OCI-LY7 (cell line): ENCODE measurements around the gene TMEM266. TPM values are rescaled to one million over a fixed set of nuclear protein-coding genes. Genes with fewer than 3 reads are reported as not detected.

Experiments
- BruUV-seq: library from RNA; stranded (reverse); fragments of 400-500 nt; replicated peaks from 2 replicates; lab custom pipeline; 2021; lab: Mats Ljungman, UMichigan
- CTCF ChIA-PET: fragments of 300-600 bp; sonication (Branson Sonifier 250); formaldehyde crosslinking; loops from one replicate; lab custom pipeline; 2022; ENCODE audit warnings: antibody characterized with exemption; ENCODE audit not compliant: unreplicated experiment; lab: Charles Lee
- POLR2A ChIA-PET: fragments of 300-600 bp; sonication (Branson Sonifier 250); formaldehyde crosslinking; loops from one replicate; lab custom pipeline; 2022; ENCODE audit warnings: antibody characterized with exemption; lab: Charles Lee
- DNase-seq: peaks from one replicate; pipeline ENCODE4 v3.0.0-alpha.2; 2015; ENCODE audit warnings: low spot score
- H2AFZ ChIP-seq: fragments of 200-600 bp; sonication (generic), shearing (Covaris generic); 2 replicates; pipeline ENCODE4 v1.6.1; 2014; ENCODE audit warnings: mild to moderate bottlenecking, antibody characterized with exemption, low read length, moderate library complexity
- H3K27ac ChIP-seq: fragments of 200-600 bp; sonication (generic); 2 replicates; pipeline ENCODE4 v1.5.1; 2014; ENCODE audit warnings: mixed run types, low read depth, mild to moderate bottlenecking, moderate library complexity, low read length, inconsistent platforms; ENCODE audit not compliant: poor library complexity, severe bottlenecking
- H3K36me3 ChIP-seq: fragments of 200-600 bp; sonication (generic); 2 replicates; pipeline ENCODE4 v1.6.1; 2014; ENCODE audit warnings: mild to moderate bottlenecking, antibody characterized with exemption, low read length, moderate library complexity, mixed read lengths; ENCODE audit not compliant: insufficient read depth
- H3K4me1 ChIP-seq: fragments of 200-600 bp; sonication (generic); 2 replicates; pipeline ENCODE4 v1.5.1; 2014; ENCODE audit warnings: mild to moderate bottlenecking, low read length; ENCODE audit not compliant: insufficient read depth, poor library complexity, severe bottlenecking
- H3K4me2 ChIP-seq: fragments of 200-600 bp; sonication (generic); 2 replicates; pipeline ENCODE4 v1.6.1; 2014; ENCODE audit warnings: mild to moderate bottlenecking, low read length
- H3K4me3 ChIP-seq: fragments of 200-600 bp; sonication (generic); 2 replicates; pipeline ENCODE4 v1.5.1; 2014; ENCODE audit warnings: mild to moderate bottlenecking, low read depth, low read length; ENCODE audit not compliant: poor library complexity, severe bottlenecking
- H3K79me2 ChIP-seq: fragments of 200-600 bp; sonication (generic); 2 replicates; pipeline ENCODE4 v1.6.1; 2016; ENCODE audit warnings: low read depth, mild to moderate bottlenecking, low read length, moderate library complexity, mixed read lengths; ENCODE audit not compliant: insufficient read depth
- H3K9me2 ChIP-seq: fragments of 200-600 bp; sonication (generic); 2 replicates; pipeline ENCODE4 v1.6.1; 2016; ENCODE audit warnings: mild to moderate bottlenecking, low read length, mixed read lengths; ENCODE audit not compliant: insufficient read depth
- H3K9me3 ChIP-seq: fragments of 200-600 bp; sonication (generic); 2 replicates; pipeline ENCODE4 v1.6.1; 2014; ENCODE audit warnings: mild to moderate bottlenecking, mixed run types, low read length, mixed read lengths
- H4K20me1 ChIP-seq: fragments of 200-600 bp; sonication (generic); 2 replicates; pipeline ENCODE4 v1.6.1; 2014; ENCODE audit warnings: mild to moderate bottlenecking, antibody characterized with exemption, low read length, moderate library complexity, mixed read lengths; ENCODE audit not compliant: insufficient read depth
- EZH2phosphoT487 ChIP-seq: fragments of 200-600 bp; sonication (generic); IDR thresholded peaks from 2 replicates; pipeline ENCODE4 v1.6.1; 2018; ENCODE audit warnings: low read depth, borderline replicate concordance, mild to moderate bottlenecking, mixed run types, antibody characterized with exemption, low read length, moderate library complexity, mixed read lengths
- intact Hi-C: fragments of 100-400 bp; cut with micrococcal nuclease; formaldehyde crosslinking; loops from one replicate; pipeline ENCODE4 v1.10.0; 2022; ENCODE audit not compliant: unreplicated experiment
- total RNA-seq, 2 experiments: library from RNA; depleted of rRNA in 1 of 2; stranded (reverse); fragments of >200 nt in 1 of 2; shearing (Covaris generic) in 1 of 2; gene quantifications; 2 replicates each; pipeline ENCODE4 v1.2.3, GENCODE V29; 2014 to 2022
- TF ChIP-seq, protein P1 (sequence below): fragments of 200-600 bp; sonication (generic); conservative IDR thresholded peaks from 2 replicates; pipeline ENCODE4 v1.5.1; 2014; ENCODE audit warnings: mild to moderate bottlenecking, antibody characterized with exemption, low read length, moderate library complexity, mixed read lengths

TMEM266 gene
- total RNA-seq, 2 experiments from 2014 or later, result not detected

- Histone ChIP-seq H3K9me2 (no peaks in the 10 kb centered on the region), H3K36me3 (no peaks in the 10 kb centered on the region), H2AFZ (no peak overlapping the region), H3K9me3 (no peaks in the 10 kb centered on the region), H3K4me1 (no peaks in the 10 kb centered on the region), H3K4me3 (no peak overlapping the region), H3K79me2 (no peaks in the 10 kb centered on the region), H3K4me2 (no peak overlapping the region), H4K20me1 (no peaks in the 10 kb centered on the region), H3K27ac (no peak overlapping the region)
- intact Hi-C loops, result no loop called here
- TF ChIP-seq, protein P1, sequence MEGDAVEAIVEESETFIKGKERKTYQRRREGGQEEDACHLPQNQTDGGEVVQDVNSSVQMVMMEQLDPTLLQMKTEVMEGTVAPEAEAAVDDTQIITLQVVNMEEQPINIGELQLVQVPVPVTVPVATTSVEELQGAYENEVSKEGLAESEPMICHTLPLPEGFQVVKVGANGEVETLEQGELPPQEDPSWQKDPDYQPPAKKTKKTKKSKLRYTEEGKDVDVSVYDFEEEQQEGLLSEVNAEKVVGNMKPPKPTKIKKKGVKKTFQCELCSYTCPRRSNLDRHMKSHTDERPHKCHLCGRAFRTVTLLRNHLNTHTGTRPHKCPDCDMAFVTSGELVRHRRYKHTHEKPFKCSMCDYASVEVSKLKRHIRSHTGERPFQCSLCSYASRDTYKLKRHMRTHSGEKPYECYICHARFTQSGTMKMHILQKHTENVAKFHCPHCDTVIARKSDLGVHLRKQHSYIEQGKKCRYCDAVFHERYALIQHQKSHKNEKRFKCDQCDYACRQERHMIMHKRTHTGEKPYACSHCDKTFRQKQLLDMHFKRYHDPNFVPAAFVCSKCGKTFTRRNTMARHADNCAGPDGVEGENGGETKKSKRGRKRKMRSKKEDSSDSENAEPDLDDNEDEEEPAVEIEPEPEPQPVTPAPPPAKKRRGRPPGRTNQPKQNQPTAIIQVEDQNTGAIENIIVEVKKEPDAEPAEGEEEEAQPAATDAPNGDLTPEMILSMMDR, result no peak
- no peak for TF ChIP-seq EZH2phosphoT487
- CTCF ChIA-PET, result no interaction called here
- POLR2A ChIA-PET, result no interaction called here
- no peak for DNase-seq
- no TSS peak for BruUV-seq
Observed at GRCh38 chr15:76176487-76177085, 116.8 kb downstream of the TMEM266 start.

GRCh38 chr15:76177491-76178040 is 117.8 kb downstream of the TMEM266 start:
- H3K4me3 ChIP-seq, result no peak overlapping the region
- H3K4me2 ChIP-seq, result no peak overlapping the region
- no peaks in the 10 kb centered on the region for H3K9me3 ChIP-seq
- no peaks in the 10 kb centered on the region for H3K36me3 ChIP-seq
- POLR2A ChIA-PET, result no interaction called here
- H3K79me2 ChIP-seq, result no peaks in the 10 kb centered on the region
- no peaks in the 10 kb centered on the region for H4K20me1 ChIP-seq
- no peak overlapping the region for H3K27ac ChIP-seq
- CTCF ChIA-PET, result no interaction called here
- no peaks in the 10 kb centered on the region for H3K4me1 ChIP-seq
- DNase-seq, result no peak
- no TSS peak for BruUV-seq
- TF ChIP-seq EZH2phosphoT487, result no peak
- TF ChIP-seq, protein P1, result no peak
- H2AFZ ChIP-seq, result no peak overlapping the region
- intact Hi-C loops, result no loop called here
- no peaks in the 10 kb centered on the region for H3K9me2 ChIP-seq

GRCh38 chr15:76178296-76179000 is 118.7 kb downstream of the TMEM266 start:
- H3K4me2 ChIP-seq, result no peak overlapping the region
- H3K27ac ChIP-seq, result no peak overlapping the region
- no peak overlapping the region for H3K4me3 ChIP-seq
- no peaks in the 10 kb centered on the region for H3K9me2 ChIP-seq
- no TSS peak for BruUV-seq
- H2AFZ ChIP-seq, result no peak overlapping the region
- intact Hi-C loops, result no loop called here
- H3K79me2 ChIP-seq, result no peaks in the 10 kb centered on the region
- CTCF ChIA-PET, result no interaction called here
- H3K9me3 ChIP-seq, result no peaks in the 10 kb centered on the region
- no peaks in the 10 kb centered on the region for H3K4me1 ChIP-seq
- no peaks in the 10 kb centered on the region for H4K20me1 ChIP-seq
- POLR2A ChIA-PET, result no interaction called here
- TF ChIP-seq, protein P1, result no peak
- TF ChIP-seq EZH2phosphoT487, result no peak
- no peaks in the 10 kb centered on the region for H3K36me3 ChIP-seq
- DNase-seq, result no peak
